A673 (cell line): ENCODE measurements around the gene FKBP1A. TPM values are rescaled to one million over a fixed set of nuclear protein-coding genes. Genes with fewer than 3 reads are reported as not detected.

Experiments used
- BruUV-seq: library from RNA; stranded (reverse); fragments of 400-500 nt; replicated peaks from 2 replicates; lab custom pipeline; 2021; lab: Mats Ljungman, UMichigan
- CTCF ChIA-PET: fragments of 300-600 bp; sonication (Branson Sonifier 250); formaldehyde crosslinking; loops from one replicate; lab custom pipeline; 2022; ENCODE audit warnings: antibody characterized with exemption; lab: Charles Lee
- POLR2A ChIA-PET: fragments of 300-600 bp; sonication (Branson Sonifier 250); formaldehyde crosslinking; loops from one replicate; lab custom pipeline; 2022; ENCODE audit warnings: antibody characterized with exemption; ENCODE audit not compliant: low non-redundant PET; lab: Charles Lee
- DNase-seq: peaks from one replicate; pipeline ENCODE4 v3.0.0-alpha.2; 2015; ENCODE audit warnings: low spot score
- H3K27ac ChIP-seq: fragments of 200-600 bp; sonication (generic); 2 replicates; pipeline ENCODE4 v1.5.1; 2016; ENCODE audit warnings: mixed run types, low read depth, mild to moderate bottlenecking, mixed read lengths, antibody characterized with exemption, low read length; ENCODE audit not compliant: poor library complexity, severe bottlenecking
- H3K27me3 ChIP-seq: fragments of 200-600 bp; sonication (generic); replicated peaks from 2 replicates; pipeline ENCODE4 v1.6.1; 2017; ENCODE audit warnings: mixed run types, low read depth, mild to moderate bottlenecking, mixed read lengths, antibody characterized with exemption, low read length; ENCODE audit not compliant: insufficient read depth, poor library complexity
- H3K36me3 ChIP-seq: fragments of 200-600 bp; sonication (generic); 2 replicates; pipeline ENCODE4 v1.6.1; 2016; ENCODE audit warnings: mixed run types, mild to moderate bottlenecking, mixed read lengths, antibody characterized with exemption, low read length; ENCODE audit not compliant: insufficient read depth, poor library complexity, severe bottlenecking
- H3K4me1 ChIP-seq: fragments of 200-600 bp; sonication (generic); 2 replicates; pipeline ENCODE4 v1.6.1; 2017; ENCODE audit warnings: mixed run types, mild to moderate bottlenecking, mixed read lengths, antibody characterized with exemption, low read length; ENCODE audit not compliant: insufficient read depth, poor library complexity, severe bottlenecking
- H3K4me3 ChIP-seq: fragments of 200-600 bp; sonication (generic); 2 replicates; pipeline ENCODE4 v1.5.1; 2016; ENCODE audit warnings: low read depth, mixed run types, mild to moderate bottlenecking, mixed read lengths, low read length; ENCODE audit not compliant: poor library complexity, severe bottlenecking
- H3K9me3 ChIP-seq: fragments of 200-600 bp; sonication (generic); 2 replicates; pipeline ENCODE4 v1.6.1; 2016; ENCODE audit warnings: mixed run types, low read depth, mild to moderate bottlenecking, mixed read lengths, antibody characterized with exemption, low read length; ENCODE audit not compliant: poor library complexity, severe bottlenecking
- EZH2 ChIP-seq: fragments of 200-600 bp; sonication (generic); IDR thresholded peaks from 2 replicates; pipeline ENCODE4 v1.6.1; 2017; ENCODE audit warnings: borderline replicate concordance, low read depth, mild to moderate bottlenecking, mixed read lengths, antibody characterized with exemption, low read length; ENCODE audit not compliant: poor library complexity, severe bottlenecking
- intact Hi-C: fragments of 100-400 bp; cut with micrococcal nuclease; formaldehyde crosslinking; loops from one replicate; pipeline ENCODE4 v1.10.0; 2022; ENCODE audit not compliant: unreplicated experiment
- total RNA-seq: library from RNA; stranded (reverse); gene quantifications from 2 replicates; pipeline ENCODE4 v1.2.3, GENCODE V29; 2021
- TF ChIP-seq, protein P1 (sequence below): fragments of 300-800, 200-600 bp; sonication (generic); conservative IDR thresholded peaks from 2 replicates; pipeline ENCODE4 v1.5.1; 2017; ENCODE audit warnings: low read depth, mild to moderate bottlenecking, antibody characterized with exemption, low read length, moderate library complexity, mixed read lengths

The FKBP1A gene
- total RNA-seq, 1 experiment from 2014 or later: 264 TPM

DNA sequence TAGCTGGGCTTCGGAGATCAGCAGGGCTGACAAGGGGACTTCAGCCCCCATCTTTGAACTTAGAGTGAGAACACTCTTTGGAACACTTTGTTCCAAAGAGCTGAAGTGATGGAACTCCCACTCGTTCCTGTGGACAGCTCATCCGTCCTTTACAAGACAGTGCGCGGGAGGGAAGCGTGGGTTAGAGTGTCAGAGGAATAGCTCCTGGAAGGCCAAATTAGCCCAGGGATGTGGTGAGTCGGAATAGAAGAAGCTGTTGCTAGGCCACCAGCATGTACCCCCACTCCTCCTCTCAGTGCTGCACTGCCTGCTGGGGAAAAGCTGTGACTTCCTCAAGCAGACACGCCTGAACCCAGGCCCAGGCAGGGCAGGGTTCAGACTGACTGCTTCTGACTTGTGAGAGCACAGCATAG is 65.6 kb downstream of the FKBP1A start:
- intact Hi-C loops: no loop called here
- Histone ChIP-seq H3K27ac (no peak overlapping the region), H3K36me3 (peaks cover 4% of the 10 kb centered on the region), H3K4me3 (no peak overlapping the region), H3K27me3 (no peaks in the 10 kb centered on the region), H3K9me3 (no peaks in the 10 kb centered on the region), H3K4me1 (peaks cover 29% of the 10 kb centered on the region)
- TF ChIP-seq, protein P1, sequence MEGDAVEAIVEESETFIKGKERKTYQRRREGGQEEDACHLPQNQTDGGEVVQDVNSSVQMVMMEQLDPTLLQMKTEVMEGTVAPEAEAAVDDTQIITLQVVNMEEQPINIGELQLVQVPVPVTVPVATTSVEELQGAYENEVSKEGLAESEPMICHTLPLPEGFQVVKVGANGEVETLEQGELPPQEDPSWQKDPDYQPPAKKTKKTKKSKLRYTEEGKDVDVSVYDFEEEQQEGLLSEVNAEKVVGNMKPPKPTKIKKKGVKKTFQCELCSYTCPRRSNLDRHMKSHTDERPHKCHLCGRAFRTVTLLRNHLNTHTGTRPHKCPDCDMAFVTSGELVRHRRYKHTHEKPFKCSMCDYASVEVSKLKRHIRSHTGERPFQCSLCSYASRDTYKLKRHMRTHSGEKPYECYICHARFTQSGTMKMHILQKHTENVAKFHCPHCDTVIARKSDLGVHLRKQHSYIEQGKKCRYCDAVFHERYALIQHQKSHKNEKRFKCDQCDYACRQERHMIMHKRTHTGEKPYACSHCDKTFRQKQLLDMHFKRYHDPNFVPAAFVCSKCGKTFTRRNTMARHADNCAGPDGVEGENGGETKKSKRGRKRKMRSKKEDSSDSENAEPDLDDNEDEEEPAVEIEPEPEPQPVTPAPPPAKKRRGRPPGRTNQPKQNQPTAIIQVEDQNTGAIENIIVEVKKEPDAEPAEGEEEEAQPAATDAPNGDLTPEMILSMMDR: no peak
- TF ChIP-seq EZH2: no peak
- ChIA-PET CTCF (no interaction called here), POLR2A (interaction anchor here (0.6 kb wide), 1 partner anchor 101 kb away, joined by 3 read pairs; no protein-coding TSS in a partner anchor)
- no TSS peak for BruUV-seq
- DNase-seq: no peak

DNA sequence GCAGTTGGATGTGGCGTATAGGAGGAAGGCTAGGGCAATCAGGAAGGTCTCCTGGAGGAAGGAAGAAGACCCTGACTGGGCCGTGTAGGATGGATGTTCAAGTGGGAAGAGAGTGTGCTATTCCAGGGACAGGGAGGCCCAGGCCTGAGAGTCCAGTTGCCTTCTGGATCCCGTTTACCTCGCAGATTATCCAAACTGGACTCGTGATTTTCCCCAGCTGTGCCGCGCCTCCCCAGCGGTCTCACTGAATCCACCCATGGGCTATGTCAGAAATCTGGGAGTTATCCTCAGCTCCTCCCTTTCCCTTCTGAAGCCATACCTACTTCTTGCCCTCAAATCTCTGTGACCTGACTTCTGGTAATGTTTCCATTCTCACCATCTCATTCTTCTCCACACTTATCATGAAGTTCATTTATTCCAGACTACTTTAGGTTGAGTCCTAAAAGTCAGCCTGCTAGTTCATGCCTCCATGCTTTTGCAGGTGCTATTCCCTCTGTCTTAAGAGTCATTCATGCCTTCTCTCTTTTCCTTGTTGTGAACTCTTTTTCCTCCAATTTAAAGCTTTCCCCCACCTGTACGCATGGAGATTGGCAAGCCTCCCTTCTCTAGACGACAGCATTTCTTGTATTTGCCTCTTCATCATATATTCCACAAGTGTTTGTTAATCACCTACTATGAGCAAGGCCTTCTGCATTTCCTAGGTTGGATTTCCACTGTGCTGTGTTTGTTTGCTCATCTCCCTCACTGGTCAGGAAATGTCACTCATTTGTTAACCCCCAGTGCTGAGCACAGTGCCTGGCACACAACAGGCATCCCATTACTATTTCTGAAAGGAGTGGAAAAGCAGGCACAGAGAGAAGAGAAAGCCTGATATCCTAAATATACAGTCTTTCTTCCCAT is 66.6 kb downstream of the FKBP1A start:
- Histone ChIP-seq H3K4me3 (peak overlapping the region; percentile 65), H3K9me3 (no peaks in the 10 kb centered on the region), H3K27ac (peak overlapping the region; percentile 95), H3K27me3 (no peaks in the 10 kb centered on the region), H3K36me3 (peaks cover 4% of the 10 kb centered on the region), H3K4me1 (peaks cover 29% of the 10 kb centered on the region)
- intact Hi-C loops: no loop called here
- TF ChIP-seq, protein P1: no peak
- TF ChIP-seq EZH2: no peak
- TSS peak; percentile 58 for BruUV-seq
- ChIA-PET POLR2A (no interaction called here), CTCF (interaction anchor here (0.6 kb wide), 1 partner anchor 831 kb away, joined by 5 read pairs; no protein-coding TSS in a partner anchor)
- DNase-seq: no peak

DNA sequence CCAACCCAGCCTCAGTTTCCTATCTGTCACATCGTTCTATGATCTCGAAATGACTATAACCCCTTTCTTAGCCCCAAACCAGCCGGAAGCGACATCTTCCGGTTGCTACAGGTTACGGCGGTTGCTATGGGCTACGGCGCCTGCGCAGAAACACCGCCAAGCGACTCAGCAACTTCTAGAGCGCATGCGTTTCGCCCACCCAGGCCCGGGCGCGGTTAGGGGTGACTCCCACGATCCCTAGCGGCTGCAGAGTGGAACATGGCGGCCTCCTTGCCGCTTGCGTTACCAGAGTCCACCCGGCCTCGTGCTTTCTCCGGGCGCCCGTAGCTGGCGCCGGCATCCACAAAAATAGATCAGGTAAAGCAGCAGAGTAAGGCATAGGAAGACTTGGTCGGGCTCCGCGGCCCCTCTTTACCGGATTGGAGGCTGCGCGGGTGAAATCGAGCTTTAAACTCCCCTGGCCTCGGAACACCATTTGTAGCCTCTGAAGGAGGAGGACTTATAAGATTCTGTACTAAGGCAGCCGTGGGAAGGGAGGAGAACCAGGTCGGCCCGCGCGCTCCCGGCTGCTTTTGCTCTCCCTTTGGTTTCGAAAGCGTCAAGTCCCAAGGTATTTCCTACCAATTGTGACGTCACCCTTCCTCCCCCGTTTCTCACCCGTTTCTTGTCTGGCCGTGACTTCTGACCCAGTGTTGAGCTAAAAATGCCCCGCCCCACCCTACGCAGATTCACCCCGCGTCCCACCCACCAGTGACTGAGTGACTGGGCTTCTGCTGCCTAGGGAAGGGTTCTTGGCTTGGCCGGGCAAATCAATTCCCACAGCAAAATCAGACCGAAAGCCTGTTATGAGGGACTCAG is 67.5 kb downstream of the FKBP1A start:
- ChIA-PET POLR2A (no interaction called here), CTCF (interaction anchor here (0.6 kb wide), 1 partner anchor 832 kb away, joined by 5 read pairs; no protein-coding TSS in a partner anchor)
- Histone ChIP-seq H3K27me3 (no peaks in the 10 kb centered on the region), H3K9me3 (no peaks in the 10 kb centered on the region), H3K4me1 (peaks cover 29% of the 10 kb centered on the region), H3K36me3 (peaks cover 4% of the 10 kb centered on the region), H3K4me3 (peak overlapping the region; percentile 65), H3K27ac (peak overlapping the region; percentile 95)
- BruUV-seq: no TSS peak
- peak; percentile 98 for DNase-seq
- intact Hi-C loops: loop anchor here (2.0 kb wide), 1 partner anchor 67 kb away; the partner anchor contains the start of gene FKBP1A
- no peak for TF ChIP-seq EZH2
- TF ChIP-seq, protein P1: no peak
